HCT116 (cell line): ENCODE data around the gene BLACAT1. TPM values are rescaled to one million over a fixed set of nuclear protein-coding genes. Genes with fewer than 3 reads are reported as not detected.

Experiments
- ATAC-seq: fragments of 200-7000 bp; cut with Tn5 transposase; 2 replicates; pipeline ENCODE4 v1.9.1; 2020; ENCODE audit warnings: mild to moderate bottlenecking, moderate library complexity
- BruUV-seq: library from RNA; stranded (reverse); fragments of 400-500 nt; replicated peaks from 2 replicates; lab custom pipeline; 2021; lab: Mats Ljungman, UMichigan
- CTCF ChIA-PET: fragments of 300-600 bp; sonication (Branson Sonifier 250); formaldehyde crosslinking; loops from one replicate; lab custom pipeline; 2021; ENCODE audit warnings: antibody characterized with exemption; lab: Charles Lee
- POLR2A ChIA-PET: fragments of 300-600, 350-600 bp; sonication (Branson Sonifier 250); formaldehyde crosslinking; loops from one replicate; lab custom pipeline; 2021; ENCODE audit warnings: antibody characterized with exemption; lab: Charles Lee
- RAD21 ChIA-PET, 2 experiments: fragments of 300-600 bp; sonication (Branson Sonifier 250); formaldehyde crosslinking; loops; one replicate each; lab custom pipeline; 2023; ENCODE audit warnings: low total read pairs in 2 of 2; ENCODE audit not compliant: uncharacterized antibody in 2 of 2, unreplicated experiment in 2 of 2, low non-redundant PET in 1 of 2; lab: Charles Lee
- DNase-seq: peaks from one replicate; pipeline ENCODE4 v3.0.0-alpha.2; 2010; ENCODE audit warnings: low read depth, low spot score
- H2AFZ ChIP-seq: fragments of 200-600 bp; shearing (Covaris generic), sonication (generic); 2 replicates; pipeline ENCODE4 v1.6.1; 2017; ENCODE audit warnings: low read depth, mixed run types, mixed read lengths, antibody characterized with exemption, low read length; ENCODE audit not compliant: poor library complexity, severe bottlenecking
- H3K27ac ChIP-seq: 2 replicates; pipeline ENCODE4 v1.5.1; 2012; ENCODE audit warnings: low read depth, low read length
- H3K27me3 ChIP-seq: fragments of 200-600 bp; sonication (generic); 2 replicates; pipeline ENCODE4 v1.6.1; 2016; ENCODE audit warnings: mixed run types, low read length, mixed read lengths; ENCODE audit not compliant: insufficient read depth
- H3K36me3 ChIP-seq, 2 experiments: fragments of 200-500 bp in 1 of 2; fragments of 200-600 bp in 1 of 2; sonication (Bioruptor generic) in 1 of 2; sonication (generic) in 1 of 2; 2 replicates each; pipeline versions ENCODE4 v1.5.1 to v1.6.1; 2014 to 2016; ENCODE audit warnings: low read length in 2 of 2, inconsistent platforms in 1 of 2, mixed read lengths in 1 of 2, mixed run types in 1 of 2; ENCODE audit not compliant: insufficient read depth in 2 of 2, control insufficient read depth in 1 of 2
- H3K4me1 ChIP-seq, 2 experiments: fragments of 200-600 bp in 1 of 2; sonication (generic) in 1 of 2; 2 replicates each; pipeline versions ENCODE4 v1.5.1 to v1.6.1; 2012 to 2017; ENCODE audit warnings: low read length in 2 of 2, inconsistent platforms in 1 of 2, mild to moderate bottlenecking in 1 of 2, mixed read lengths in 1 of 2, mixed run types in 1 of 2, moderate library complexity in 1 of 2; ENCODE audit not compliant: insufficient read depth in 2 of 2, control insufficient read depth in 1 of 2
- H3K4me2 ChIP-seq: fragments of 200-600 bp; sonication (generic); 2 replicates; pipeline ENCODE4 v1.6.1; 2017; ENCODE audit warnings: mixed run types, low read length, mixed read lengths
- H3K4me3 ChIP-seq, 2 experiments: fragments of 200-600 bp in 1 of 2; sonication (generic) in 1 of 2; replicated peaks in 1 of 2; 2 replicates each; pipeline ENCODE4 v1.5.1; 2011 to 2016; ENCODE audit warnings: low read length in 2 of 2, control low read depth in 1 of 2, low read depth in 1 of 2, mild to moderate bottlenecking in 1 of 2, mixed read lengths in 1 of 2, mixed run types in 1 of 2
- H3K79me2 ChIP-seq: fragments of 200-600 bp; sonication (generic); 2 replicates; pipeline ENCODE4 v1.6.1; 2017; ENCODE audit warnings: mild to moderate bottlenecking, mixed run types, low read length, moderate library complexity, mixed read lengths; ENCODE audit not compliant: insufficient read depth
- H3K9ac ChIP-seq: fragments of 200-600 bp; sonication (generic); 2 replicates; pipeline ENCODE4 v1.6.1; 2016; ENCODE audit warnings: low read length, mixed read lengths
- H3K9me2 ChIP-seq: fragments of 200-600 bp; sonication (generic), shearing (Covaris generic); 2 replicates; pipeline ENCODE4 v1.6.1; 2017; ENCODE audit warnings: mixed run types, mild to moderate bottlenecking, moderate library complexity; ENCODE audit not compliant: insufficient read depth
- H3K9me3 ChIP-seq, 2 experiments: fragments of 200-500 bp in 1 of 2; fragments of 200-600 bp in 1 of 2; sonication (Bioruptor generic) in 1 of 2; sonication (generic) in 1 of 2; 2 replicates each; pipeline ENCODE4 v1.6.1; 2014 to 2017; ENCODE audit warnings: low read length in 2 of 2, mixed read lengths in 2 of 2, inconsistent platforms in 1 of 2, low read depth in 1 of 2, mild to moderate bottlenecking in 1 of 2, mixed run types in 1 of 2, moderate library complexity in 1 of 2; ENCODE audit not compliant: control insufficient read depth in 1 of 2, insufficient read depth in 1 of 2
- H4K20me1 ChIP-seq: fragments of 200-600 bp; sonication (generic), shearing (Covaris generic); 2 replicates; pipeline ENCODE4 v1.6.1; 2017; ENCODE audit warnings: mixed run types, mild to moderate bottlenecking, moderate library complexity; ENCODE audit not compliant: insufficient read depth
- ATF3 ChIP-seq: IDR thresholded peaks from 2 replicates; pipeline ENCODE4 v1.6.1; 2012
- EGR1 ChIP-seq: IDR thresholded peaks from 2 replicates; pipeline ENCODE4 v1.6.1; 2012; ENCODE audit warnings: low read depth
- EZH2 ChIP-seq: fragments of 200-600 bp; sonication (generic); IDR thresholded peaks from 2 replicates; pipeline ENCODE4 v1.6.1; 2017; ENCODE audit warnings: antibody characterized with exemption, mixed run types
- FOSL1 ChIP-seq: IDR thresholded peaks from 2 replicates; pipeline ENCODE4 v1.6.1; 2012; ENCODE audit warnings: low read depth
- JUND ChIP-seq: IDR thresholded peaks from 2 replicates; pipeline ENCODE4 v1.6.1; 2012
- POLR2A ChIP-seq: IDR thresholded peaks from 2 replicates; pipeline ENCODE4 v1.7.0; 2011; ENCODE audit warnings: borderline replicate concordance; ENCODE audit not compliant: insufficient read depth, insufficient read length; ENCODE audit errors: extremely low read depth
- POLR2AphosphoS5 ChIP-seq: IDR thresholded peaks from 2 replicates; pipeline ENCODE4 v1.6.1; 2011; ENCODE audit warnings: mild to moderate bottlenecking, low read depth, low read length, moderate library complexity
- REST ChIP-seq: IDR thresholded peaks from 2 replicates; pipeline ENCODE4 v1.6.1; 2012; ENCODE audit warnings: low read depth
- YY1 ChIP-seq: IDR thresholded peaks from 2 replicates; pipeline ENCODE4 v1.6.1; 2011; ENCODE audit warnings: low read length, low read depth, moderate library complexity, mild to moderate bottlenecking; ENCODE audit not compliant: insufficient replicate concordance; ENCODE audit errors: extremely low read depth
- ZNF274 ChIP-seq: fragments of 200-500 bp; sonication (Bioruptor generic); IDR thresholded peaks from 2 replicates; pipeline ENCODE4 v1.6.1; 2014; ENCODE audit warnings: mild to moderate bottlenecking, low read depth, low read length, inconsistent platforms
- intact Hi-C: fragments of 100-400 bp; cut with micrococcal nuclease; formaldehyde crosslinking; loops from 2 replicates; pipeline ENCODE4 v1.10.0; 2022
- total RNA-seq: library from RNA; stranded (reverse); gene quantifications from one replicate; pipeline ENCODE4 v1.2.1, GENCODE V29; 2021; ENCODE audit not compliant: unreplicated experiment

The BLACAT1 gene
- total RNA-seq, 1 experiment from 2014 or later: 3.9 TPM

GRCh38 chr1:205474571-205474970, 18.7 kb upstream of the BLACAT1 start:
- no TSS peak for BruUV-seq
- TF ChIP-seq EGR1 (no peak), YY1 (no peak), JUND (no peak), ZNF274 (no peak), FOSL1 (no peak), EZH2 (no peak), REST (no peak), POLR2AphosphoS5 (no peak), POLR2A (no peak), ATF3 (no peak)
- TF ChIP-seq, all 23 proteins: peak for 0
- peaks cover 10 to 15% of the 10 kb centered on the region in 2 experiments for H3K4me1 ChIP-seq

More at GRCh38 chr1:205474571-205474970, 18.7 kb upstream of the BLACAT1 start:
- Histone ChIP-seq H3K36me3 (no peaks in the 10 kb centered on the region), H3K9me2 (no peaks in the 10 kb centered on the region), H3K79me2 (no peaks in the 10 kb centered on the region), H3K4me3 (no peak overlapping the region), H4K20me1 (no peaks in the 10 kb centered on the region), H3K4me2 (no peak overlapping the region), H2AFZ (no peak overlapping the region), H3K27ac (no peak overlapping the region), H3K9me3 (peaks cover 0 to 8% of the 10 kb centered on the region in 2 experiments; a peak in 1 of 4 replicates), H3K9ac (no peak overlapping the region), H3K27me3 (no peaks in the 10 kb centered on the region)
- POLR2A ChIA-PET: no interaction called here
- RAD21 ChIA-PET: interaction anchor here in 1 of 2 experiments (0.7 kb wide), 1 partner anchor 260 kb away, joined by 4 read pairs; no protein-coding TSS in a partner anchor
- CTCF ChIA-PET: no interaction called here
- intact Hi-C loops: no loop called here
- no peak for DNase-seq
- ATAC-seq: no peak
